Activated effector memory CD4-positive, alpha-beta T cell treated with anti-CD3 and anti-CD28 coated beads, Interleukin-2, amount 50 U/mL, for 16 hours (primary cell): ENCODE results near the gene ZNF749.
A peak's percentile ranks its signal among the peaks of the same experiment; 100 is the strongest.

Experiments used
- DNase-seq: peaks from one replicate; pipeline ENCODE4 v3.0.0-alpha.2; 2020

Gene ZNF749

DNA sequence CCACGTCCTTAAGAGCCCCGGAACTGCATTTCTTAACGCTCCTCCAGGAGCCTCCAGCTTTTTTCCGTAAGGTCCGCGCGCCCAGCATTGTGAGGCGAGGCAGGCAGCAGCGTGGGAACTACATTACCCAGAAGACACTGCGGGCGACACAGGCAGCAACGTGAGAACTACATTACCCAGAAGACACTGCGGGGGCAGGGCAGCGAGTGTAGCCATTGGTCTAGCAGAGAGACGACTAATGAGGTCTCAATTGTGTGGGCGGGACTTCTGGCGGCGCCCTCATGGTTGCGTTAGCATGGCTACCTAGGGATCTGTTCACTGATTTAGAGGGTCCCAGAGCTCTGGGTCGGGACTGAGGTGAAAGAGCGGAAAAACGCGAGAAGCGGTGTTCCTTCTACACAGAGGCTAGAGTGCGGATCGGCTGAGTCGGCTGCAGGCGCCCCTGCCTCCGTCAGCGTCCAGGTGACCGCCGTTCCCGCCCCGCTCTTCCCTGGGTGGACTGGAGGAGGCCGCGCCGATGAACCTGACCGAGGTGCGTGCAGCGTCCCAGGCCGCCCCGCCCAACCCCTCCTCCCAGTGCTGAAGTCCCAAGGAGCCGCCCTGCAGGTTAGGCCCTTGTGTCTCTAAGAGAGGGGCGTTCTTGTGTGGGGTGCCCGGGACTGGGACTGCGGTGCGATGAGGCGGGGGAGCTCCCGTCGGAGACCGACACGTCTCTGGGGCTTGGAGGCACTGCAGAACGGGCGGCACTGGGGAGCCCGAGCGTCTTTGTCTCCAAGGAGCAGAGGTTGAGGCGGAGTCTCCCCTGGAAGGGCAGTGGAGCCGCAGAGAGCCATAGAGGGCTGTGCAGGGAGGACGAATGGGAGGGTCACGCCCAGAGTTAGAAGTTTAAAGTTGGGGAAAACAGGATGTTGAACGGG lies at the start of gene ZNF749:
Gene ZNF749 (plus strand): TSS at position 264 of the 917 bp plus-strand sequence. CDS start 254 bp downstream, at position 518.
- peak; percentile 98 for DNase-seq

DNA sequence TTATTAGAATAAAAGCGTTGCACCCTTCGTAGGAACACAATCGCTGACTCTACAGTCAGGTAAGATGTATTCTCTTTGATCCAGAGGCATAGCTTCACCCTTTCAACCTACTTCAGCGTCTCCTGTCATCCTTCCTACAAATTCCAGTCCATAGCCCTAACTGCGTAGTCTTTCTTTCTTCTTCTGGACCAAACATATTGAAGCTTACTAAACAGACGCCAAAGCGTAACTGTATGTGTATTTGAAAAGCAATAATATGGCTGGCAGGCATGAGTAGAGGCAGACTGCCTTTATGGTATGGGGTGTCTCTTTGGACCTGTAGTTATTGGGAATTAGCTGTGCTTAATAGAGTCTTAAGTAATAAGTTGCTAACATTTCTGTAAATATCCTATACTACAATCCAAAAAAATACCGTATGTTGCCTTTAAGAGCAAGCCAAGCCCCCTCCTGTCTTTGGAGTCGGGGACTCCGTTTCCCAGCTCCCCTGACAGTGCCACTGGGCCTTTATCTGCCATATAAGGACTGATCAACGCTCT lies 45.9 kb upstream of the ZNF749 start:
- no peak for DNase-seq

DNA sequence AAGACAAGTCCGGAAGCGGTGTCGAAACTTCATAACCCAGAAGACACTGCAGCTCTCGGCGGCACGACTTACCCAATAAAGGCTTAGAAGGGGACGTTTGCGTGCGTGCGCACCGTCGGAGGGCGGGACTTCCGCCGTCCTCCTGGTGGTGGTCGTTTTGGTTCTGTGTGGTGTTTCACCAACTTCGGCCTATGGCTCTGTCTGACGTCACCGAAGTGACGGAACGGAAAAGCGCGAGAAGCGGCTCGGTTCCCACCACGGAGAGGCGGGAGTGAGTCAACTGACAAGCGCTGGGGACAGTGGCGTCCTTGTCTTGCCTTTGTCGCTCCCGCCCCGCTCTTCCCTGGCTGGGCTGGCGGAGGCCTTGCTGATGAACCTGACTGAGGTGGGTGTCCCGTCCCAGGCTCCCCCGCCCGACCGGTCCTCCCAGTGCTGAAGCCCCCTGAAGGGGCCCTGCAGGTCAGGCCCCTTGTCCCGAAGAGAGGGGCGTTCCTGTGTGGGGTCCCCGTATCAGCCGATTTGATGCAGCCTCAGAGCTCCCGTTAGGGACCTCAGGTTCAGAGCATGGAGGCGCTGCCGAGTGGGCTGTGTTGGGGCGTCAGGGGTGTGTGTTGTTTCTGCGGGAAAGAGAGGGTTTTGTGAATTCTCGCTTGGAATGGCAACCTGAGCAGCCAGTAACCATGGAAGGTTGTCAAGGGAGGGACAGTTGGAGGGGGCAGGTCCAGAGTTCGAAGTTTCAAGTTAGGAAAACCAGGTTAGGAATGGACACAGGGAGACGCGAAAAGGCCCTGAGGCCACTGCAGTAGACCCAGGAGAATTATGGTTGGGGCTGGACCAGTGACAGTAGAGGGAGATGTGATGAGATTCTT lies 45.2 kb upstream of the ZNF749 start, which contains the start of gene ZNF548:
Gene ZNF548 (plus strand): TSS at position 125 of the 869 bp plus-strand sequence. CDS start 246 bp downstream, at position 371.
- DNase-seq = peak; percentile 99

DNA sequence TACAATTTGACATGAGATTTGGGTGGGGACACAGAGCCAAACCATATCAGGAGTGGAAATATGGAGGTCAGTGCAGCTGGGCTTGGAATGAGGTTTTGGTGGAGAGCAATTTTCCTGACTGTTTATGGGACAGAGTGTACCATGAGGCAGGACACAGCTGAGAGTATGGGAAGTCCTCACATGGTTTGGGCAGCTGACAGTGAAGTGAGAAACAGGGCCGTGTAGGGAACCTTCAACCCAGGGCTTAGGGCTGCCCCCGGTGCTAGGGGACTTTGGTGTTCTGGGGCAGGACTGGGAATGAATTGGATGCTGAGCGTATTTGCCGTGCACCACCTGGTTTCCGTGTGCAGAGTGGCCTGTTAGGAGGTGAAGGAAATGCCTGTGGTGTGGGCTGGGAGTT lies 39.4 kb upstream of the ZNF749 start:
- no peak for DNase-seq

DNA sequence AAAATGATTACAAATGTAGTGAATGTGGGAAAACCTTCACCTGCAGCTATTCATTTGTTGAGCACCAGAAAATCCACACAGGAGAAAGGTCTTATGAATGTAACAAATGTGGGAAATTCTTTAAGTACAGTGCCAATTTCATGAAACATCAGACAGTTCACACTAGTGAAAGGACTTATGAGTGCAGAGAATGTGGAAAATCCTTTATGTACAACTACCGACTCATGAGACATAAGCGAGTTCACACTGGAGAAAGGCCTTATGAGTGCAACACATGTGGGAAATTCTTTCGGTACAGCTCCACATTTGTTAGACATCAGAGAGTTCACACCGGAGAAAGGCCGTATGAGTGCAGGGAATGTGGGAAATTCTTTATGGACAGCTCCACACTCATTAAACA lies 36.3 kb upstream of the ZNF749 start:
- DNase-seq = no peak

DNA sequence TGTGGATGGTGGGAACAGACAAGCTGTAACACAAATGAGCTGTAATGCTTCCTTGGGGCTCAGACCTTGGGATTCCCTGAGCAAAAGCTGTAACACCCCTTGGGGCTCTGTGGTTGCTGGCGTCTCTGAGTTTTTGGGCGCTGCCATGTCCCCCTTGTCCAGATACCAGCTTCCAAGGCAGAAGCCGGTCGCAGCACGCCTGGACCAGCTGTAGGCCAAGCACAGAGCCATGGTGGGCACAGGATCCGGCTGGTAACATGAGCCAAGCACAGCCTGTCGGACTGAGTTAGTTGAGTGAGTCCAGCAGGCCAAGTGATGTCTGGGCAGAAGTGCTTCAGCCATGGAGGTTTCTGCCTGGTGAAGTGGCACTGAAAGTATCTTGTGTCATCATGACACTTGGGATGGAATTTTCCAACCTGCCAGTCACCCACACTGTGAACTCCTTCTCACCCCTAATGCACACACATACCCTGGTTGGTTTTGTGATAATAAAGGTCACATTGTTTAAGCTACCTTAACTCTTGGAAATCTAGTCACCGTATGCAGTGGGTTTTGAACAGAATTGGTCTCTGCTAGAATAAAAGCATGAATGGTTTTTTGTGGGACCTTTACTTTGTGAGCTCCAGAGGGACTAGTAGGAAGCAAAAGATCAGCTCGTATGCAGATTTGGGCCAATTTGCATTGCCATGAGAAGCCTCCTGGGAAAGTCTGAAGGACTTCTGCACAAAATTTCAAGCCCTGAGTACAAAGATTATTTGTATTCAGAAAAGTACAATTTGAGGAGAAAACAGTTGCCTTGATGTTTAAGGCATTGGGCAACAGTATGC lies 31.2 kb upstream of the ZNF749 start:
- DNase-seq = no peak

DNA sequence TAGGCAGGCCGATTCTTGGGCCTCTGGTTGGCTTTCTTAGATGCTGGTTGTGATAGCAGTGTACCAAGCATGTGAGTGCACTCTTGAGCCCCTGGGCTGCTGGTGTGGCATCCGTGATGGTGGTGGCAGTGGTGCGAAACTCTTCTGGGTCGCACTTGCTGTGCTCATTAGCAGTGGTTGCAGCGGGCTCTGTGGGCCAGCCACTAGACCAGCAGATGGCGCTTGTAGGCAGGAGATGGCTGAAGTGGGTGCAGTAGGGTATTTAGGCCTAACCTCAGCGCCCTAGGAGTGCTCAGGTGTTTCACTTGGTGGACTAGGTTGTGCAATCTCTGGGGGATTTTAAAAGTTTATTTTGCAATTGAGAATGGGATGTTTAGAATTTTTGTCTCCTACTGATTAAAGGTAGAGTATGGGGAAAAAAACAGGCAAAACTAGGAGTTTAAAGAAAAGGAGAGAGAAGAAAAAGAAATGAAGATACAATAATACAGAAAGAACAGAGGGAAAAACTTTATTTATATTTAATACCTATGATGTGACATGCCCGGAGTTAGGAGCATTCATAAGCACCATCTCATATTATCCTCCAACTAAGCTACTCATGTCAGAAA lies 28.5 kb upstream of the ZNF749 start:
- DNase-seq = peak; percentile 88

DNA sequence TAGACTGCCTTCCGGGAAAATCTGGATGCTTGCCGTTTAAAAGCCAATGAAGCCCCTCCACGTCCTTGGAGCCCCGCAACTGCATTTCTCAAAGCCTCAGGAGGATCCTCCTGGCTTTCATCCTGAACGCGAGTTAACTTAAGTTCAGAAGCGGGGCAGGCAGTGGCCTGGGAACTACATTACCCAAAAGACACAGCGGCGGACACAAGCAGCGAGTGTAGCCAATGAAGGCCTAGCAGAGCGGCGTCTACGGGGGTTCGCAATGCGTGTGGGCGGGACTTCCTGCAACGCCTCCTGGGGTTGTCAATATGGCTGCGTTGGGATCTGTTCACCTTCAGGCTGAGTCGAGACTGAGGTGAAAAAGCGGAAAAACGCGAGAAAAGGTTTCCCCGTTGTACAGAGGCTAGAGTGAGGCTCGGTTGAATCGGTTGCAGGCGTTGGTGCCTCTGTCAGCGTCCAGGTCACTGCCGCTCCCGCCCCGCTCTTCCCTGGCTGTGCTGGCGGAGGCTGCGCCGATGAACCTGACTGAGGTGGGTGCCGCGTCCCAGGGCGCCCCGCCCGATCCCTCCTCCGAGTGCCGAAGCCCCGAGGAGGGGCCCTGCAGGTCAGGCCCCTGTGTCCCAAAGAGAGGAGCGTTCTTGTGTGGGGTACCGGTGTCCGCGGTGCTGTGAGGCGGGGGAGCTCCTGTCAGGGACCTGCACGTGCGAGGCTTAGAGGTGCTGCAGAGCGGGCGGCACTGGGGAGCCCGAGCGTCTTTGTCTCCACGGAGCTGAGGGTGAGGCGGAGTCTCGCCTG lies 24.1 kb upstream of the ZNF749 start, which contains the start of gene ZNF17:
Gene ZNF17 (plus strand): TSS at position 285 of the 795 bp plus-strand sequence. CDS start 2,455 bp downstream, outside the sequence.
- DNase-seq = peak; percentile 97

- DNase-seq = no peak
Measured at GRCh38 chr19:57419439-57419838, 15.7 kb upstream of the ZNF749 start.

DNA sequence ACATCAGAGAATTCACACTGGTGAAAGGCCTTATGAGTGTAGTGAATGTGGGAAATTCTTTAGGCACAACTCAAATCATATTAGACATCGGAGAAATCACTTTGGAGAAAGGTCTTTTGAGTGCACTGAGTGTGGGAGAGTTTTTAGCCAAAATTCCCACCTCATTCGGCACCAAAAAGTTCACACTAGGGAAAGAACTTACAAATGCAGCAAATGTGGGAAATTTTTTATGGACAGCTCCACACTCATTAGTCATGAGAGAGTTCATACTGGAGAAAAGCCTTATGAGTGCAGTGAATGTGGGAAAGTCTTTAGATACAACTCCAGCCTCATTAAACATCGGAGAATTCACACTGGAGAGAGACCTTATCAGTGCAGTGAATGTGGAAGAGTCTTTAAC lies 14.1 kb upstream of the ZNF749 start:
- DNase-seq = no peak

- DNase-seq = no peak
Measured at GRCh38 chr19:57434386-57435061, 601 bp upstream of the ZNF749 start.

DNA sequence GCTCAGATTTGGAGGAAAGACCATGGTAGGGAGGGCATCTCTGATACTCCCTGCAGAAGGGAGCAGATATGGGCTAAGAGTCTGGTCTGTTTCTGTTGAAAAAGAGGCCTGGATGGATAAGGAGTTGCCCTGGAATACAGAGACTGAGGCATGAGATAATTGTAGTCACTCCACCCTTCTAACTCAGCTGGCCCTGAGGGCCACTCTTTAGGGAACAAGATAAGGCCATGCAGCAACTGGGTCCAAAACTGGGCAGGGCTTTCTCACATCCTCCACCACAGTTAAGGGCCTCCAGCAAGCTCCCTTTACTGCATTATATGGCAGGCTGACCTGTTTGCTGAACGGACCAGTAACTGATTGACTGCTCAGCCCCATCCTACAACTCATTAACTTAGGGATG lies 1.3 kb downstream of the ZNF749 start:
- DNase-seq = no peak

DNA sequence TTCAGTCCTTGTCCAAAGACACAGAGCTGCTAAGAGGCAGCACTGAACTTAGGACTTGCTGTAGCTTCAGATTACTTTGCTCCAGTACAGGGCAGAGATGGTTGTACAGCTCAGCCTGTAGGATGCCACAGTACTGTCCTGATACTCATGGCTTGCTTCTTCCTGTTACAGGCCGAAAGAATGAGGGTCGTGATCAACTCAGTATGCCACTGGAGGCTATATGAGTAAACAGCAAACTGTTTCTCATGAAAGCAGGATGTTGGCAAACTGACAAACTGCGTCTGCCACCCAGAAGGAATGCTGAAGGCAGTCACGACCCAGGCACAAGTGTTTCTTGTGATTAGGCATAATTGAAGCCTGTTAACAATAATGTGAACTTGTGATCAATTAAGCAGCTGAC lies 2.8 kb downstream of the ZNF749 start:
- DNase-seq = no peak

- no peak for DNase-seq
Measured at GRCh38 chr19:57438925-57439324, 3.8 kb downstream of the ZNF749 start.

- DNase-seq = no peak
Measured at GRCh38 chr19:57441979-57442752, 7.0 kb downstream of the ZNF749 start.

- DNase-seq = no peak
Measured at GRCh38 chr19:57443121-57443696, 8.1 kb downstream of the ZNF749 start.

- no peak for DNase-seq
Measured at GRCh38 chr19:57452307-57452706, 17.2 kb downstream of the ZNF749 start.

DNA sequence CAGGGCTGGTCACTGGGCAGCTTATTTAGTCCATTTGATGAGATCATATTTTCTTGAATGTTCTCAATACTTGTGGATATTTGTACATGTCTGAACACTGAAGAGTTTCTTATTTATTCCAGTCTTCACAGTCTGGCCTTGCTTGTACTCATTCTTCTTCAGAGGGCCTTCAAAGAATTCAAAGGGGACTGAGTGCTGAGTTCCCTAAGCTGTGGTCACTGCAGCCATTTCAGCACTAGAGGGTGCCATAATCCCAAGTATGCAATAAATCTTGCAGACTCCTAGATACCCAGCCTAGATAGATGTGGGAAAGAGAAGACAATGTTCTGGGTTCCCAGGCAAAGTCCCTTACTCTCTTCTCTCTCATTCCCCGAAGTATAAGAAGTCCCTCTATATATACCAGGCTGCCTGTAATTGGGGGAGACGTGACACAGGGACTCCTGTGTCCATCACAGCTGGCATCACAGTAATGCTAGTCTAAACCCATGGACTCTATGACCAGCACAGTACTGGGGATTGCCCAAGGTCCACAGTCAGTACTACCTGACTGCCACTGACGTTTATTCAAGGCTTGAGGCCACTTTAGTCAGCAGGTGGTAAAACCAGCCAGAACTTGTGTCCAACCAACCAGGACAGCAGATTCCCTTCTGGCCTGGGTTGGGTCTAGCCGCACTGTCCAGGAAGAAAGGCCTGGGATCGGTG lies 30.7 kb downstream of the ZNF749 start:
- DNase-seq = no peak
